HG03439 (cell line): Measurements from ENCODE around the gene NTSR2.

Source experiments
- ATAC-seq: cut with Tn5 transposase; IDR thresholded peaks from one replicate; pipeline ENCODE4 v1.9.1; 2021; ENCODE audit warnings: mild to moderate bottlenecking, moderate library complexity; ENCODE audit not compliant: unreplicated experiment

The NTSR2 gene

DNA sequence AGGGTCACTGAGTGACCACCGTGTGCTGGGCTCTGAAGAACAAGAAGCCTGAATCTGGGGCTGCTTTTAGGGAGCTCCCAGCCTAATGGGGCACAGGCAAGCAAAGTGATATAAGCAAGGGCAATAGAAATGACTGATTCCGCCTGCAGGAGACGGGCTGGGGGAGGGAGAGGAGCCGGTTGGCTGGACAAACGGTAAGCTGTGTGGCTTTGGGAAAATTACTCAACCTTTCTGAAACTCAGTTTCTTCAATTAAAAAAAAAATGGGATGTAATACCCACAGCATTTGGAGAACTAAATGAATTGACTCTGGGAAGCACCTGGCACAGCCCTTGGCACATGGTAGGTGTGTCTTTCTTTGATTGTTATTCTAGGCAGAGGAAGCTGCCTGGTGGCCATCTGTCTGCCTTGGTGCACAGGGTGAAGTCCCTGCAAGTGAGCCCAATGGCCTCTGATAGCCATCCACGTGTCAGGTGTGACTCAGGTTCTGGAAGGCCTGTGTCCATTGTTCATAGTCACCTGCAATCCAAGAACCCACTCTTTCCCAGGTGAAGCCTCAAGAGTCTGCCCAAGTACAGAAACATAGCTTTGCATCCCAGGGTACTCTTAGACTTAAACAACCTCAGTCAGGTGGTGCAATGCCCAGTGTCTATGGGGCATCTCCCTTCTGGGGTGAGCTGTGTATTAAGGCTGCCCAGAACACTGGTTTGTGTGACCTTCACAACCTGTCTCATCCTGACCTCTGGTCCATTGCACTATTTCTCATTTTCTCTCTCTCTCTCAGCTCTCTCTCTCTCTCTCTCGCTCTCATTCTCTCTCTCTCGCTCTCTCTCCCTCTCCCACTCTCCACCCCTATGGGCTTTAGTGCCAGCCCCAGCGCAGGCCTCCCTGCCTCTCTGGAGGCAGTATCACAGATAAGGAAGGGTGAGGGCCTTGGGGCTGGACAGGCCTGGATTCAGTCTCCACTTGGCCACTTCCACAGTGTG, 30.0 kb upstream of the NTSR2 start:
- no peak for ATAC-seq

DNA sequence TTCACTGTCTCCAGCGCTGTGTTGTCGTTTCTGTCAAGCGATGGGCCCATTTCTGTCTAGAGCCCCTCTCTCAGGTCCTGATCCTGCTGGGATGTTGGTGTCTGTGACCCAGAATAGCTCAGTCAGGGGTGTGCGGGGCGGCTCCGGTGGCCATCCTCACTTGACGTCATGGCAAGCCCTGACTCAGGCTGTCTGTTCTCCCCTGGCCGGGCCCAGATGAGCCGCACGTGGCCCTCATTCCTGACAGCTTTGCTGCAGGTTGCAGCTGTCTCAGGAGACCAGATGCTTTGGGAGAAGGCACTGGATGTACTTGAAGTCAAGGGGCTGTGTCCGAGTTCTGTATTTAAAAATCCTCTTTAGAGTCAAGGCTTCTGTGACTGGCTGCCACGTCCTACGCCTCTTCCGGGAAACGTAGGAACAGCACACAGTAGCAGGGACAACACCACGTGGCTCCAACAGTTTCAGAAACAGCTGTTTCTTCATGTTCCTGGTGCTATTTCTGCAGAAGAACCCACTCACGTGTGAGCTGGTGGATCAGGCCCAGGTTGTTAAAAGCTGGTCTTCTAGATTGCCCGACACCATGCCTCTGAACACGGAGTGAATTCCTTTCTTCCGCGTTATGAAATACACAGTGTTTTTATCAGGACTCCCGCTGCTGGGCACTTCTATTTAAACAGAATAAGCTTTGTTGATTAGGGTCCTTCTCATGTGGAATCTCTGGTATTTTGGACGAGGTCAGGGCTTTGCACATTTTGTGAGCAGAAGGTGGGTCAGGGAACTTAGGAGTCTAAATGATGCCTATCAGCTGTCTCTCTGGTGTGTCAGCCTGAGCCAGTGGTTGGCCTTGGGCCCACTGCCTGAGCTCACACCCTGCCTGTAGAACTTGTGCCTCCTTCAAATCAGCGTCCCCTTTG, 28.3 kb upstream of the NTSR2 start:
- ATAC-seq = no peak

DNA sequence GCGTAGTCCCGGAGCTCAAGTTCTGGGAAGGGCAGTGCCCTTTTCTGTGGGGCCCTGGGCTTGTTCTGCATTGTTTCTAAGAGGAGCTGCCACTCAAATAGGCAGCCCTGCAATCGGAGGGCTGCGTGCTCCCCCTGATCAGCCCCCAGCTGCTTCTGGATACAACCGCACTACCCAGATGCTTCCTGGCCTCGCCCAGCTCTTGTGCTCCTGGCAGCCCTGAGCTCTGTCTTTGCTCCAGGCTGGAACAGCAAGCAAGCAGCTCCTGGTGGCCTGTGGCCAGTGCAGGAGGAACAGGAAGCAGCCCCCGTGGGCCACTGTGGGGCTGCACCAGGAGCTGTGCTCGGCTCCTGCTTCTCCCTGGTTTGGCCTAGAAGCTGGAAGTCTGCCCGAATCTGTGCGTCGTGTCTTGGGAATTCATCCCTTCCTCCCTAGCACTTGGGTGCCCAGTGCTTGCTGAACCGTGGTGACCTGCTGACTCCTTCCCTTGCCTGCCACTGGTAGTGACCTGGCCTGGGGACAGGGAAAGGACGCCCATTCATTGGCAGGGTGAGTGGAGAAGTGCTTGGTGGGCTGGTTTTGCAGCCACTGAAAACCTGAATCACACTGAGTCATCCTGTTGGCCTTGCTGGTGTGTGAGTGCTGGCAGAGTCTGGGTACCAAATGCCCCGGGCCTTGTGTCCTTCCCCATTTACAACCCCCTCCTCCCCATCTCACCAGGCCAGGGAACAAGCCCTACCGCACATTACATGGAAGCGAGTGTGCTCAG, 27.3 kb upstream of the NTSR2 start:
- ATAC-seq = no peak

DNA sequence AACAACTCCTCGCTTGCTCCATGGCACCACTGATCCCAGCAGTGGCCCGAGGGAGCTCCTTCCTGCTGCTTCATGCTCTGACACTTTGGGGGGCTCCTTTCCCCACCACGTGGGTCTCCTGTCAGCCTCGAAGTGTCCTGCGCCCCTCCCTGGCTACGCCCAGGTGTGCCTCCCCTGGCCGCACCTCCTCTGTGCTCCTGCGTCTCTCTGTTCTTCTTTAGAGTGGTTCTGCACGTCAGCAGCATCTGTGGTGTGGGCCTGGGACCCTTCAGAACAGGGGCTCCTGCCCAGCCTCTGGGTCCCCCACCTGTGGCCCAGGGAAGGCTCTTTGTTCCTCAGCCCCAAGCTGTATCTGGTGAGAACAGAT, 26.7 kb upstream of the NTSR2 start:
- ATAC-seq = no peak

DNA sequence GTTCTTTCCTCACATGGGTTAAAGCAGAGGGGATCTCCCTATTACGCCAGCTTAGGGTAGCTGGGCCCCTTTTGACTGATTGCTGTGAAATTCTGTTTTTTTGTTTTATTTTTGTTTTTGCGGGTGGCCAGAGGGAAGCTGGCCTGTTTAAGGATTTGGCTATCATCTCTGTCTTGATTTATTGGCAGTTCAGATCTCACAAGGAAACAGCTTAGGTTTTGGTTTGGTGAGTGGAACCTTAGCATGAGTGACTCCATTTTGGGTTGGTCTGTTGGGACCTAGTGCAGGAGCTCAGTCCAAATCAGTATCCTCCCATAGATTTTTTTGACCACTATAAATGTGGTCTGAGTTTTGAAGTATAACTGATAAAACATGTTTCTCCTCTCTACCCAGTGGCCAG, 25.6 kb upstream of the NTSR2 start:
- ATAC-seq = no peak

DNA sequence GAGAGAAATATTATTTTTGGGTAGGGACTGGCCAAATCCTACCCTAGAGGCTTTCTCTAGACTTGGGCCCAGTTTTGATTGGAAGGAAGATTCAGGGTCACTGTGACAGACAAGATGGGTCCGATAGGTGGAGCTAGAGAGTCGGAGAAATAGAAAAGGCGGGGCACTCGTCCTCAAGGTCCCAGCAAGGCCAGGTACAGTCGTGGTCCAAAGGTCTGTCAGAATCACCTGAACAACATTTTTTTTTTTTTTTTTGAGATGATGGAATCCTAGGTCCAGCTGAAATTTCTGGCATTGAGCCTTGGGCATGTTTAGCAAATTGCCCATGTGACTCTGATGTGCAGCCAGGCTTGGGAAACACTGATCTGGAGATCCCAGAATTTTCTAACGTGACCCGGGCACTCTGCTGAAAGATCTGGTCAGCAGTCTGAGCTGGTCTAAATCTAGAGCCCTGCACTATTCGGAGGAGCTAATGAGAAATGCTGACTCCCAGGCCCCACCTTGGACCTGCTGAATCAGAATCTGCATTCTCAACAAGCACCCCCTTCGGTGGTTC, 23.0 kb upstream of the NTSR2 start:
- peak; percentile 59 for ATAC-seq

DNA sequence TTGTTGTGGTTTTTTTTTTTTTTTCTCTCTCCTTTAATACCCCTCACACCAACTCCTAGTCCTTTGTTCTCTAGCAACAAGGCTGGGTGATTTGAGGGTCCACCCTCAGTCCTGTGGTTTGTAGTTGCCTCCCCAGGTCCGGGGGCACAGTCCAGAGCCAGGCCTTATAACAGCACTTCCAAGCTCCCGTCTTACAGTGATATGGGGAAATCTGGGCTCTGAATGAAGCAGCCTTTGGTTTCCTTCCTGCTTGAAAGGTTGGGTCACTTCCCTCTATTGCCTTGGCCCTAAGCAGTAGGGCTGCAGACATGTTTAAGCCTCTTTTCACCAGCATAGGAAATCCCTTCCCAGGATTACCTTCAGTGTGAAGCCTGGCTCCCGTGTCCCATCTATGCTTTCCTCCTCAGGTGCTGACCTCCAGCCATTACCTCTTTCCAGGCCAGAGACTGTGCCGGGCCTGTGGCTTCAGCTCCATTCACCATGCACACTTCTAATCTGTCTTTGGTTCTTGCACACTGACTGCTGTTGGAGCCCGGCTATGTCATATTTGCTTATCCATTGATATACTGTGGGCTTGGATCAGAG, 21.2 kb upstream of the NTSR2 start:
- ATAC-seq = no peak

DNA sequence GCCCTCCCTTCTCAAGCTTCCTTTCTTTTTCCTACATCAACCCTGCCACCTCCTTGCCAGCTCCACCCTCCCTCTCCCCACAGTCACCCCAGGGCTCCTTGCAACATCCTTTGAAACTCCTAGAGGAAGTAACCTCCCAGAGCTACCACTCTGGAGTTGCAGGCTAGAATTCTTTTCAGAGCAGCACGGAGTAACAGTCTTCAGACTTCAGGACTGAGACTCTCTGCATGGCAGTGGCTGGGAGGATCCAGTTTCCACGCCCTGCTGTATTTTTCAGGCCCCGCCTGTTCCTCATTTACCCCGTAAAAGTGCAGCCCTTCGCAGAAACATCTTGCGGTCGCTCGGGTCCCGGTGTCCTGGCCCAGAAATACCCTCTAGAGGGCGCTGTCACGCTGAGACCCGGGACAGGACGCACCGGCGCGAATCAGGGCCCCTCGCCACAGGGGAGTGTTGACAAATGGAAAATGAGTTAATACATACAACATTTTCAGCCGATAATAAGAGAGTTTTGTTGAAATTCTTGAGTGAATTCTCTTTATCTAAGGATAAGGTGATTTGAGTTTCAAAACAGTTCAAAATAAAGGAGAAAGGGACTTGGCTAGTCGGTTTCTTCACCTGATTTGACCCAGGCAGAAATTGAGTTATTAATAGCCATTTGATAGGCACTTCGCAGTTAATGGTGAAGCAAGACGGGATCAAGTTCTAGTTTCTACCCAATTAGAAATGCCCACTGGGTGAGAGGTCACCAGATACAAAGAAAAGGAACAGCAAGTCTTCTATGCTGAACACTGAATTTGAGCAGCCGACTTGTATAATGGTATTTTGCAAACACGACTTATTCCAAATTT, 18.5 kb upstream of the NTSR2 start:
- peak; percentile 80 for ATAC-seq

DNA sequence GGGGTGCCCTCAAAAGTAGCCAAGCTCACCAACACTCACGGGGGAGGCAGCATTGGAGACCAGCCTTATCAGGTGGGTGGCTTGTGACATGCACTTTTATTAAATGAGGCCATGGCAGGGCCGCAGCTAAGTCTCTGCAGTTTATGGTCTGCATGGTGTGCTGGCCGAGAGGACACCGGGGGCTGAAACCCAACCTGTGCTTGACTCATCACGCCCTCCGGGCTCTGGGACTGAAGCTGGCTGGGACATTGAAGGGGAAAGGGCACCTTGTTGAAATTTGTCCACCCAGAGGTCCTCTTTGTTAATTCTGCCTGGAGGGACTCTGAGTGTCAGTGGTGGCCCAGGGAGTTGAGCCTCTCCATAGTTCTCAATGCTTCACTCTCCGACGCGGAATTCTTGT, 17.7 kb upstream of the NTSR2 start:
- ATAC-seq = no peak

DNA sequence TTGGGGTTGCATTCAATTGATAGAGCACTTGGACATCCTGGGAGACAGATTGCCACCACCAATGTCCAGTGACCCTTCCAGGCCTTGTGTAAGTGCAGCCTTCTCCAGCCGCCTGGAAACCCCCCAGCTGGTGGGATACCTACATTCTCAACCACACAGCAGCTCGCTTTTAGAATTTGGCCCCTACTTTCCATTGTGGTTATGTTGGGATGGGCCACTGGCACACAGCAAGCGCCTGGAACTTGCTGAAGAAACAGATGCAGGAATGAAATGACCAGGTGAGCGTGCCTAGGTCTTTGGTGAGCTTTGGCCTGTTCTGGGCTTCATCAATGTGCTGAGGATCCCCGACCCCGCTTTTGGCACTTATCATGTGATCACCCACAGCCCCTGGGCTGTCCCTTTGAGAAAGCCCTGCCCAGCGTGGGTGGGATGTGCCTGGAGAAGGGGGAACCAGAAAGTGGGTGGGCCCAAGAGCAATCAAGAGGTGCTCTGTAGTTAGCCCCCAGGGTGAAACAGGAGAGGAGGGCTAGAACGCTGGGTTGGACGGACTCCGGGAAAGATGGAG, 16.0 kb upstream of the NTSR2 start:
- ATAC-seq = no peak

DNA sequence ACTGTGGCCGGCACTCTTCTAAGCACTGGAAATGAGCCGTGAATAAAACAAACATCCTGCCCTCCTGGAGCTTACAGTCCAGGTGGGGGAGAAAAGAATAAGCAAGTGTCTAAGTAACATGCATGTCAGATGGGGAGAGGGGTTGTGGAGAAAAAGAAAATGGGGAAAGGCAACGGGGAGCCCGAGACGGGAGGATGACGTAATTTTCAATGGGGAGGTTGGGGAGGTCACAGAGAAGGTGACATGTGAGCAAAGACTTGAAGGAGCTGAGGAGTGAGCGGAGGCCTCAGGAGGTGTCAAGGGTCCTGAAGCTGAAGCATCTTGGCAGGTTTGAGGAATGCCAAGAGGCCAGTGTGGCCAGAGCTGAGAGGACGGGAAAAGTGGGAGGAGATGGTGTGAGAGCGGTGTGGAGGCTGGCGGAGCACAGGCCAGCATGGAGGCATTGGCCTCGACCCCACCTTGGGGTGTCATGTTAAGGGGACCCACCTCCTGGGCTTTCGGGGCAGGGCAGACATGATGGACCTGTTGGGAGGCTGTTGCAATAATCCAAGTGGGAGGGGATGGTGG, 15.0 kb upstream of the NTSR2 start:
- no peak for ATAC-seq

DNA sequence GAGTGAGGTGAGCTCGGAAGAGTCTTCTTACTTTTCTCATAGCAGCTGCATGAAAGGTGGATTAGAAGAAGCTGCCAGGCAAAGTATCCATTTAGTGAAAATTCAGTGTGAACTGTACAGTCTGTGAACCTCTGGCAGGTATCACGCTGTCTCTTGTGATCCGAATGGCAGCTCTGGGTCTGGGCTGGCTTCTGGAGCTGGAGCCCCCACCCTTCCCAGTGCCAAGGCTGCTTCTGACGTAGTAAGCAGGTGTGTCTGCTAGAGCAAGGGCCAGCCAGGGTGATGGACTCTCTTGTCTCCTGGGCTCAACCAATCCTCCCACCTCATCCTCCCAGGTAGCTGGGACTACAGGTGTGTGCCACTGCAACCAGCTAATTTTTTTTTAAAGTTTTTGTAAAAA, 14.0 kb upstream of the NTSR2 start:
- ATAC-seq = no peak

DNA sequence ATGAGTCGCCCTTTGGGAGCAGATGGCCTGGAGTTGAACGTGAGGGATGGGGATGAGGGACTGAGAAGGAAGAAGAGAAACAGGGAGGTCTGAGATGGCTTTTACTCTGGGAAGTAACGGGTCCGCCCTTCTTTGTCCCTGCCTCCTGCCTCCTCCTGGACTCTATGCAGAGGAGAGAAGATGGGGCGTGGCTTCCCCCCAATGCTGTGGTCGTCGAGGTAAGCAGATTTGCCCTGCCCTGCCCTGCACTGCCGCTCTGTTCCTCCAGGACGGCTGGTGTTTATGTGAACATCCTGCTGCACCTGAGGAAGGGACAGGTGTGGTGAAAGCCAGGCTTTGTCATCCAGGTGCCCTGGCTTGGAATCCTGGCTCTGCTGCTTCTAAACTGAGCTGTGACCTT, 13.5 kb upstream of the NTSR2 start:
- no peak for ATAC-seq

DNA sequence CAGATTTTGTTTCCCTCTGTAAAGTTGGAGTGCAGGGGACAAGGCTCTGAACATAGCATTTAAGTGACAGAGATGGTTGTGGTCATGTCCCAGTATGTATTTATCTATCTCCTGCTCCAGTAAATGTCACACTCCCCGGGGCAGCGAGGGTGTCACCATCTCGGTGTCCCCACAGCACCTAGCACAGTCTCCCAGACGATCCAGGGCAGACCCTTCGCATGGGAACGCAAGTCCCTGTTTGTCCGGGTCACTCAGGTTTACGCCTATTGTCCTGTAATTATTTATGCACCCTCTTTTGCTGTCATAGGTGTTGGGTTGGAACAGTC, 12.6 kb upstream of the NTSR2 start:
- no peak for ATAC-seq

DNA sequence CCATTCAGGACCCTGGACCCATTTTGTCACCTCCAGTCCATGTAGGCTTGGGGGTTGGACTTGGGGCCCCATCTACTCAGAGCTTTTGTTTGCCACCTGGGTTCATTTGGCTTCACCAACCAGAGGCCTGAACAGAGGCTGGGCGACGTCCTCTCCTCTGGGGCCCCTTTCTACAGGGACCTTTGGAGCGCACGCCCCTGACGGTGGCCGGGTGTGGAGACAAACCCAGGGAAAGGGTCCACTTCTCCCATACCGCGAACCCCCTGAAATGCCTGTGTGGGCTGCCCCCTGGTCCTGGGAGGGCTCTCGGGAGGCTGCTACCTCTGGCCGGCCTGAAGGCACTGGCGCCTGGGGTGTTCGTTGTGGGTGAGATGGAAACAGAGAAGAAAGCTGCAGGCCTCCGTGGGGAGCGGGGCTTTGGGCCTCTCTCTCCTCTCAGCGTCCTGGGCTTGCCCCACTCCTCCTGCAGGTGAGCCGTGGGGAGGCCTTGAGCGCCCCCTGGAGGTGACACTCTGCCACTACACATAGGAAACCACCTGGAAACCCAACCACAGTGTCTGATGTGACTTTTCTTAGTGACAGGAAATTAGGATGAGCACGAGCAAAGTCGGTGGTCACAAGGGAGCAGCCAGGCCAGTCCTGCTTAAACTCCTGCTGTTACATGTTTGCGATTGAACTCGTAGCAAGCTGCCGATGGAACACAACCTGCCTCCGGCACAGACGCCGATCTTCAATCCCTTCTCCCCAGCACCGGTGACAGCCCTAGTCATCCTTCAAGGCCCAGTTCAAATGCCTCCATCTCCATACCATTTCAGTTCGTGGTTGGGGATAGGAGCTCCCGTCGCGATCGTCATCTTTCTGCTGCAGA, 12.0 kb upstream of the NTSR2 start:
- no peak for ATAC-seq

DNA sequence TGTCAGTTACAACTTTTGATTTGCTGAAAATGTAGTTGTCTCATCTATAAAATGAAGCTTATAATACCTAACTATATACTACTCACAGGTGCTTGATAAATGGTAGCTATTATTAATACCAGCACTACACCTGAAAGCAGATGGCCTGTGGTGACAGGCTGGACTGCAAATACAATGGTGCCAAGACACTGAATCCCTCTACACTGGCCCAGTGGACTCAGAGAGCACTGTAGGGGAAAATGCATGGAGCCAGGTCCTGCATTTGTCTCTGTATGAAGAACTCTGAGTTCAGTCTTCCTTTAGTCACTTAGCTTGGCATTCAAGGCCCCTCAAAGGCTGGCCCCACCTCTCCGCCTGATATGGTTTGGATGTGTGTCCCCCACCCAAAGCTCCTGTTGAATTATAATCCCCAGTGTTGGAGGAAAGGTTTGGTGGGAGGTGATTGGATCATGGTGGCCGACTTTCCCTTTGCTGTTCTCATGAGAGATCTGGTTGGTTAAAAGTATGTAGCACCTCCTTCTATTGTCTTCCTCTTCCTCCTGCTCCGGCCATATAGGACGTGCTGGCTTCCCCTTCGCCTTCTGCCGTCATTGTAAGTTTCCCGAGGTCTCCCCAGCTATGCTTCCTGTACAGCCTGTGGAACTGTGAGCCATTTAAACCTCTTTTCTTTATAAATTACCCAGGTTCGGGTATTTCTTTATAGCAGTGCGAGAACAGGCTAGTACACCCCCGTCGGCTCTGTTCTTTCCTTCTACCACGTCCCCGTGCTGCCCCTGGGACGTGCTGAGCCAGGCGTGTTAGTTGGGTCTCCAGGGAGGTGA, 11.1 kb upstream of the NTSR2 start:
- ATAC-seq = no peak

DNA sequence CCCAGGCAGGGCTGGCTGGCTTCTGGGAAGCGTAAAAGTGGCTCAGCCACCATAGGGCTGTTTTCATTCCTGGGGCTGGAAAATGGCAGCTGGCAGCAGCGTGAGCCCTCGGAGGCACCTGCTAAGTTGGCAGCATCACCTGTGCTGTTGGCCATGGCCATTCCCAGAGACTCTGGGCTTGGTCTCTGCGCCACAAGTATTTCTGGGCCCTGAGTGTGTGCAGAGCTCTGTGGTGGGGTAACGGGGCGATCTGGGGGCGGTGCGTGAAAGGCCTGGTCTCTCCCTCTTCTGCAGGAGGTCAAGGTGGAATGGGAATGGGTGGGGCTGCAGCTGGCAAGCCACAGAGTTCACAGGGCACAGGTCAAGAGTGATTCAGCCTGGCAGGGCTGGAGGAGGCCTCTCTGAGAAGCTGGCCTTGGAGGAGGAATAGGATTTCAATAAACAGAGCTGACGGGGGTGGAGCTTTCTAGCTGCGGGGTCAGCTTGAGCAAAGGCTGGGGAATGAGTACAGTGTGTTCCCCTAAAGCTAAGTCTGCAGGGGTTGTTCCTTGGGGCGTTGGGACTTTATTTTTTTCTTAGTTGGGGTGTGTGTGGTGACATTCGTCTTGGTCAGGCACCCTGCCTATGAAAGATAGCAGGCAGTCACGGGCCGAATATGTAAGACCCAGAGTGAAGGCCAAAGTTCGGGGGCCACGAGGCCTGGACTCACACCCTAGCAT, 10.3 kb upstream of the NTSR2 start:
- no peak for ATAC-seq
